ENCODE measurements around the gene NDUFB7.

NDUFB7 gene

DNA sequence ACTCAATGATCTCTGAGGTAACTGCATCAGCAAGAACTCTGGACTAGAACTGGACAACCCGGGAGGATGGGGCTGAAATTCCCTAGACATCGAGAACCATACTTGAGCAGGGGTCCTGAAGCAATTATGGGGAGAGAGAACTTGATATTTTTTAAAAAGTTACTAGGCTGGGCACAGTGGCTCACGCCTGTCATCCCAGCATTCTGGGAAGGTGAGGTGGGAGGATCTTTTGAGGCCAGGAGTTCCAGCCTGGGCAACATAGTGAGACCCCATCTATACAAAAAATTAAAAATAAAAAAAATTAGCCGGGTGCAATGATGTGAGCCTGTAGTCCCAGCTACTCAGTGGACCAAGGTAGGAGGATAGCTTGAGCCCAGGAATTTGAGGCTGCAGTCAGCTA lies 51.3 kb downstream of the NDUFB7 start:
- no peak for DNase-seq (ENCODE audit: low read depth)

DNA sequence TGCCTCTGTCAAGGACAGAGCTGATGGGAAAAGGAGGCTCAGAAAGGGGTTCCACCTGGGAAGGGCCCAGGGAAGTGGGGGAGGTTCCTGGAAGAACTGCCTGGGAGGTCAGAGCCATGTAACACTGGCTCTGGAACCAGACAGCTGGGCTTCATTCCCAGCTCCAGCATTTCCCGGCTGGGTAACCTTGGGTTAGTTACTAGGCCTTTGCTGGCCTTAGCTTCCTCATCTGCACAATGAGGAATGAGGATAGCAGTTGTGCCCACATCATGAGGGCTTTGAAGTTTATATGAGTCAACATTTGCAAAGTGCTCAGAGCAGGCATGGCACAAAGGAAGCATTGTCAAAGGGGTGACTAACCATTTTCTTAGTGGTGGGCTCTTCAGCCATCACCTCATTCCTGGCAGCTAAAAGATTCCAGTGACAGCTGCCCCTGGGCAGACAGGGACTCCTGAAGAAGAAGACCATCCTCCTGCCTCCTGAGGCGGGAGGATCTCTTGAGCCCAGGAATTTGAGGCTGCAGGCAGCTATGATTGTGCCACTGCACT lies 51.9 kb downstream of the NDUFB7 start:
- DNase-seq (ENCODE audit: low read depth), result no peak

DNA sequence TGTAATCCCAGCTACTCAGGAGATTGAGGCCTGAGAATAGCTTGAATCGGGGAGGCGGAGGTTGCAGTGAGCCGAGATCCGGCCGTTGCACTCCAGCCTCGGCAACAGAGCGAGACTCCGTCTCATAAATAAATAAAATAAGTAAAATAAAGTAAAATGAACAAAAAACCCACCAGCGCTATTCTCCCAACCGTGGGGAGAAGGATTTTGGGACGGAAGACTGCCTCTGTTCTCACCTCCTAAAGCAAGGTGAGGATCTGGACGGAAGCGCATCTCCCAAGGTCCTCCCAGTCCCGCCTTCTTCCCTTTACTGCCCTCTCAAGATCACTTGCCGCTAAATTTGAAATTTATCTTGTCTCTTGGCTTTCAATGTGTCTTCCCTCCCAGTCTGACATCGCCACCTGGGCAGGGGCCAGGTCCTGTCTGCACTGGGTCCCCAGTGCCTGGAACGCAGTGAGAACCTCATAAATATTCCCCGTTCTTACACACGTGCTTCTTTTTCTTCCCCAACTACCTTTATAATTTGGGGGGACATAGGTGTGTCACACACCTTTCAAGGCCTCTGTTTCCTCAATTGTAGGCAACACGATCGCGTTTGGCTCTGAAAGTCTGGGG lies 52.5 kb downstream of the NDUFB7 start:
- no peak for DNase-seq (ENCODE audit: low read depth)

DNA sequence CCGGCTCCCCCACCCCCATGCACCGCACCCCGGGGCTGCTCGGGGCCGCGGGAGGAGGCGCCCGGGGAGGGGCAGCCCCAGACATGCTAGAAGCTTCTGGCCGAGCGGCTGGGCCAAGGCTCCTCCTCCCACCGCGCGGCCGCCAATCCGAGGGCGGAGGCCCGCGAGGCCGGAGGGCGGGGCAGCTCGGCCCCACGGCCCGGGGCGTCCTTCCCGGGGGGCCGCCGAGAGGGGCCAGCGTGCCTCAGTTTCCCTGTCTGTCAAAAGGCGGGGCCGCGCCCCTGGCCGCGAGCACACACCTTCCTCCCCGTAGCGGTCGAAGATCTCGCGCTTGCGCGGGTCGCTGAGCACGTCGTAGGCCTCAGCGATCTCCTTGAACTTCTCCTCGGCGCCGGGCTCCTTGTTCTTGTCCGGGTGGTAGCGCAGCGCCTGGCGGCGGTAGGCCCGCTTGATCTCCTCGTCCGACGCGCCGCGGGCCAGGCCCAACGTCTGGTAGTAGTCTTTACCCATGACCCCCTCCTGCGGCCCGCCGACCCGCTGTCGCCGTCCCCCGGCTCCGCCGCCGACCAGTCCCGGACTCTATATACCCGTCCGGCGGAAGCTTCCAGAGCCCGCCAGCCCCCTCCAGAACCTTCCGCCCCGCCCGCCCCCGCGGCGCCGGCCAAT lies 53.9 kb downstream of the NDUFB7 start, which contains the start of gene DNAJB1:
Gene DNAJB1, minus strand, starts transcription at position 558 of the 666 bp plus-strand sequence. Its CDS starts 48 bp downstream, at position 510.
- peak; percentile 56 for DNase-seq (ENCODE audit: low read depth)

DNA sequence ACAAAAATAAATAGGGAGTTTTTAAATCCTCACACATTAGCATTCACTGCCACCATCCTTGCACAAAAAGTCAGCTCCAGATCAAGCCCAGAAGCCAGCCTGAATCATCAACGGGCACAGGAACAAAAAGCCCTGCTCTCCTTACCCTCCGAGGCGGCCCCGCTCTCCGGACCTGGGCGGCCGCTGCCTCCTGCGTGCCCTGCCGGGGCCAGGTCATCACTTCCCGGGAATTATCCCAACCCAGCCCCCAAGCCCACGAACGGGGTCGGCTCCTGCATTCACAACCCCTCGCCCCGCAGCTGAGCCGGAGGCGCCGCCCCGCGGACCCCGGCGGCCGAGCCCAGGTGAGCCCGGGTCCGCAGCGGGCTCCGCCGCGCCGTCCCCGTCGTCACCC lies 54.4 kb downstream of the NDUFB7 start:
- DNase-seq (ENCODE audit: low read depth), result no peak

DNA sequence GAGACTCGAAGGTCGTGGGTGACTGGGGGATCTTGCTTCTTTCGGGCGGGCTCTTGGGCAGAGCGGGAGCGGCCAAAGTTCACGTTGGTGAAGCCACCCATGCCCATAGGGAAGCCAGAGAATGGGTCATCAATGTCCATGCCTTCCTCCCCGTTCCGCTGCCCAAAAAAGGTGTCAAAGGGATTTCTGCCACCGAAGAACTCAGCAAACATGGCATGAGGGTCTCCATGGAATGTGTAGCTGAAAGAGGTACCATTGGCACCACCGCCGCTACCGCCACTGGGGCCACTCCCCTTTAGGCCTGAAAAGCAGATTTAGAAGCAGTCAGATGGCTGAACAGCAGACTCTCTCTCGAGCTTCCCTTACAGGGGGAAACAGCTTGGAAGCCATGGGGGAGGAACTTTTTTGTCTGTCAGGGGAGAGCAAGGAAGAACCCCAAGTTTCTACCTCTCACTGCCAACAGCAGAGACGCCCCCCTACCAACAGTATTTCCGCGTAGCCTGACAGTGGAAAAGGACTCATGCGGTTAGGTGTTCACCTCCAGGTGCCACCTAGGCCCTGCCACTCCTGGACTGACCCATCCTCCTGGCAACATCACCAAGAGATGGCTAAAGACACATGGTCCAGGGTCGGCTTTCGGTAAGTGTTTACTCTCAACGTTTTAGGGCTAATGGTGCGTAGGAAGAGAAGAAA lies 55.0 kb downstream of the NDUFB7 start:
- no peak for DNase-seq (ENCODE audit: low read depth)

All from stimulated activated CD8-positive, alpha-beta memory T cell treated with anti-CD3 and anti-CD28 coated beads, Interleukin-12 subunit alpha, Interleukin-12 subunit beta, amount 100 ng/mL, for 4 hours (primary cell).